IMR-90 (cell line): ENCODE data around the gene KIAA0513. TPM values are rescaled to one million over a fixed set of nuclear protein-coding genes. Genes with fewer than 3 reads are reported as not detected.
A peak's percentile ranks its signal among the peaks of the same experiment; 100 is the strongest.

Experiments used
- ATAC-seq: fragments of 200-7000 bp; cut with Tn5 transposase; 2 replicates; pipeline ENCODE4 v1.9.1; 2020; ENCODE audit warnings: low read depth, mild to moderate bottlenecking, moderate library complexity
- BruUV-seq: library from RNA; stranded (reverse); fragments of 400-500 nt; replicated peaks from 2 replicates; lab custom pipeline; 2021; lab: Mats Ljungman, UMichigan
- CTCF ChIA-PET: fragments of 300-600 bp; formaldehyde crosslinking; extraction: SDS; loops from one replicate; lab custom pipeline; 2021; ENCODE audit warnings: antibody characterized with exemption; lab: Yijun Ruan, JAX
- POLR2A ChIA-PET: fragments of 300-600 bp; sonication (Branson Sonifier 250); formaldehyde crosslinking; loops from one replicate; lab custom pipeline; 2022; ENCODE audit warnings: antibody characterized with exemption; ENCODE audit not compliant: unreplicated experiment; lab: Charles Lee
- DNase-seq: peaks from one replicate; pipeline ENCODE4 v3.0.0; 2013
- H2AFZ ChIP-seq: replicated peaks from 2 replicates; pipeline ENCODE3; 2013; ENCODE audit warnings: low read length, mild to moderate bottlenecking; ENCODE audit not compliant: poor library complexity
- H2AK5ac ChIP-seq: 2 replicates; pipeline ENCODE4 v1.6.1; 2013; ENCODE audit warnings: low read depth, low read length, inconsistent platforms
- H2AK9ac ChIP-seq: replicated peaks from 2 replicates; pipeline ENCODE3; 2013; ENCODE audit warnings: mild to moderate bottlenecking, low read depth, low read length, moderate library complexity; ENCODE audit not compliant: poor library complexity
- H2BK120ac ChIP-seq: 2 replicates; pipeline ENCODE4 v1.6.1; 2013; ENCODE audit warnings: low read depth, low read length, inconsistent platforms
- H2BK15ac ChIP-seq: 3 replicates; pipeline ENCODE4 v1.6.1; 2013; ENCODE audit warnings: low read depth, low read length, inconsistent platforms
- H2BK20ac ChIP-seq: 2 replicates; pipeline ENCODE4 v1.6.1; 2013; ENCODE audit warnings: low read depth, mild to moderate bottlenecking, inconsistent platforms, low read length, moderate library complexity
- H2BK5ac ChIP-seq: 2 replicates; pipeline ENCODE4 v1.6.1; 2013; ENCODE audit warnings: mild to moderate bottlenecking, low read depth, low read length, inconsistent platforms; ENCODE audit not compliant: poor library complexity, severe bottlenecking
- H3K14ac ChIP-seq: replicated peaks from 2 replicates; pipeline ENCODE4 v1.6.1; 2013; ENCODE audit warnings: low read depth, low read length, inconsistent platforms
- H3K18ac ChIP-seq: 2 replicates; pipeline ENCODE4 v1.6.1; 2013; ENCODE audit warnings: low read depth, low read length, control low read depth
- H3K23ac ChIP-seq: 2 replicates; pipeline ENCODE4 v1.6.1; 2013; ENCODE audit warnings: low read depth, low read length, inconsistent platforms
- H3K27ac ChIP-seq: 2 replicates; pipeline ENCODE4 v1.5.1; 2013; ENCODE audit warnings: mild to moderate bottlenecking, control low read depth, low read length; ENCODE audit not compliant: insufficient read depth
- H3K27me3 ChIP-seq: 2 replicates; pipeline ENCODE4 v1.6.1; 2013; ENCODE audit warnings: low read length; ENCODE audit not compliant: control insufficient read depth, insufficient read depth
- H3K36me3 ChIP-seq: 2 replicates; pipeline ENCODE4 v1.6.1; 2013; ENCODE audit warnings: low read length, mixed read lengths; ENCODE audit not compliant: control insufficient read depth, insufficient read depth
- H3K4ac ChIP-seq: 2 replicates; pipeline ENCODE4 v1.6.1; 2013; ENCODE audit warnings: low read depth, low read length, inconsistent platforms
- H3K4me1 ChIP-seq: 2 replicates; pipeline ENCODE4 v1.6.1; 2013; ENCODE audit warnings: low read length, mixed read lengths; ENCODE audit not compliant: control insufficient read depth, insufficient read depth
- H3K4me2 ChIP-seq: 2 replicates; pipeline ENCODE4 v1.6.1; 2013; ENCODE audit warnings: low read depth, mild to moderate bottlenecking, control low read depth, low read length, moderate library complexity
- H3K4me3 ChIP-seq: 2 replicates; pipeline ENCODE4 v1.5.1; 2013; ENCODE audit warnings: low read depth, mild to moderate bottlenecking, control low read depth, low read length, moderate library complexity; ENCODE audit not compliant: insufficient read depth
- H3K56ac ChIP-seq: 2 replicates; pipeline ENCODE4 v1.6.1; 2013; ENCODE audit warnings: low read length, inconsistent platforms; ENCODE audit not compliant: insufficient read depth; ENCODE audit errors: extremely low read depth
- H3K79me1 ChIP-seq, 2 experiments: 2 replicates each; pipeline ENCODE4 v1.6.1; 2013; ENCODE audit warnings: low read length in 2 of 2, inconsistent platforms in 1 of 2, low read depth in 1 of 2
- H3K9ac ChIP-seq: 2 replicates; pipeline ENCODE4 v1.6.1; 2013; ENCODE audit warnings: low read depth, low read length, control low read depth
- H3K9me1 ChIP-seq: 2 replicates; pipeline ENCODE4 v1.6.1; 2013; ENCODE audit warnings: low read length, inconsistent platforms; ENCODE audit not compliant: insufficient read depth
- H3K9me3 ChIP-seq: 2 replicates; pipeline ENCODE4 v1.6.1; 2013; ENCODE audit warnings: low read length; ENCODE audit not compliant: control insufficient read depth, insufficient read depth
- H4K20me1 ChIP-seq: 2 replicates; pipeline ENCODE4 v1.6.1; 2013; ENCODE audit warnings: low read length, inconsistent platforms; ENCODE audit not compliant: insufficient read depth
- H4K5ac ChIP-seq: 2 replicates; pipeline ENCODE4 v1.6.1; 2013; ENCODE audit warnings: mild to moderate bottlenecking, low read depth, low read length, control low read depth
- H4K8ac ChIP-seq, 2 experiments: 2 replicates each; pipeline ENCODE4 v1.6.1; 2013; ENCODE audit warnings: low read depth in 2 of 2, low read length in 2 of 2, control low read depth in 1 of 2, inconsistent platforms in 1 of 2
- H4K91ac ChIP-seq: 2 replicates; pipeline ENCODE4 v1.6.1; 2013; ENCODE audit warnings: low read depth, low read length, inconsistent platforms; ENCODE audit not compliant: insufficient read depth
- ELK1 ChIP-seq: fragments of 150-350 bp; IDR thresholded peaks from 2 replicates; pipeline ENCODE4 v1.6.1; 2016; ENCODE audit warnings: low read depth, mild to moderate bottlenecking, low read length, moderate library complexity, borderline replicate concordance
- MAFK ChIP-seq: IDR thresholded peaks from 2 replicates; pipeline ENCODE4 v1.6.1; 2012; ENCODE audit warnings: low read depth, low read length, improper control_type of control experiment
- RCOR1 ChIP-seq: IDR thresholded peaks from 2 replicates; pipeline ENCODE4 v1.6.1; 2012; ENCODE audit warnings: mild to moderate bottlenecking, low read length, improper control_type of control experiment; ENCODE audit not compliant: insufficient replicate concordance
- WGBS, 2 experiments: methylation state at CpG; one replicate each; pipeline versions ENCODE4 v1.1.5 to v1.1.7; 2013; ENCODE audit warnings: missing lambda C conversion rate in 2 of 2; ENCODE audit not compliant: insufficient read length in 1 of 2; ENCODE audit errors: extremely low coverage in 2 of 2; 5-methylcytosine and 5-hydroxymethylcytosine counted together
- dilution Hi-C: fragments of 300-500 bp; cut with HindIII; formaldehyde crosslinking; loops from one replicate; pipeline ENCODE4 v1.14.3; 2018; ENCODE audit warnings: low sequenced_read_pairs; ENCODE audit not compliant: unreplicated experiment
- in situ Hi-C: fragments of 300-500 bp; cut with MboI; formaldehyde crosslinking; loops from 3 replicates; pipeline ENCODE4 v1.14.3; 2019; ENCODE audit warnings: low sequenced_read_pairs, inconsistent platforms, mixed read lengths
- intact Hi-C: fragments of 100-400 bp; cut with micrococcal nuclease; formaldehyde crosslinking; loops from 2 replicates; pipeline ENCODE4 v1.10.0; 2022
- polyA plus RNA-seq, 3 experiments: library from polyadenylated mRNA; depleted of rRNA; stranded (reverse); fragments of >200 nt; gene quantifications; 2 replicates each; pipeline ENCODE4 v1.2.3, GENCODE V29; 2012; ENCODE audit warnings: low replicate concordance in 1 of 3
- total RNA-seq: library from RNA; depleted of rRNA; stranded (reverse); fragments of >200 nt; gene quantifications from 2 replicates; pipeline ENCODE4 v1.2.3, GENCODE V29; 2012

KIAA0513 gene
- total and polyA plus RNA-seq, 2 of the 4 experiments (the other 2 are of a cell fraction) = 9.5 TPM

- H3K9ac ChIP-seq = peak overlapping the region; percentile 14; the same call in 1 of the 2 replicates
- H2AFZ ChIP-seq = no peak overlapping the region
- H2BK20ac ChIP-seq = peak overlapping the region; percentile 15; the same call in 1 of the 2 replicates
- no TSS peak for BruUV-seq
- H2BK5ac ChIP-seq = no peak overlapping the region
- no peak overlapping the region for H3K18ac ChIP-seq
- peaks cover 5% of the 10 kb centered on the region; the same call in 1 of the 2 replicates for H3K9me1 ChIP-seq
- H4K91ac ChIP-seq = no peak overlapping the region
- H3K14ac ChIP-seq = no peak overlapping the region
- dilution Hi-C loops = no loop called here
- H3K56ac ChIP-seq = no peak overlapping the region
- intact Hi-C loops = no loop called here
- H3K27ac ChIP-seq = no peak overlapping the region
- no peak overlapping the region for H2BK15ac ChIP-seq
- no peaks in the 10 kb centered on the region for H3K27me3 ChIP-seq
- no peak overlapping the region for H2BK120ac ChIP-seq
- in situ Hi-C loops = no loop called here
- no peak overlapping the region for H3K23ac ChIP-seq
- ATAC-seq (peak; percentile 4; the same call in 1 of the 2 replicates), DNase-seq (peak; percentile 47)
- H3K79me1 ChIP-seq = peaks cover 12 to 57% of the 10 kb centered on the region in 2 experiments
- H4K20me1 ChIP-seq = peaks cover 15% of the 10 kb centered on the region; the same call in 1 of the 2 replicates
- no peak overlapping the region for H4K5ac ChIP-seq
- CTCF ChIA-PET = no interaction called here
- peak overlapping the region; percentile 79 for H3K4me3 ChIP-seq
- H2AK9ac ChIP-seq = no peak overlapping the region
- WGBS, 2 experiments = no CpG with 5 or more reads among the region's 17 CpGs
- H3K4me1 ChIP-seq = peaks cover 20% of the 10 kb centered on the region
- H3K36me3 ChIP-seq = peaks cover 8% of the 10 kb centered on the region; the same call in 1 of the 2 replicates
- no peak overlapping the region; a peak in 1 of 4 replicates for H4K8ac ChIP-seq
- peak overlapping the region; percentile 72; the same call in 1 of the 2 replicates for H2AK5ac ChIP-seq
- H3K4me2 ChIP-seq = peak overlapping the region; percentile 71
- TF ChIP-seq MAFK = 0 out of 2 replicates have a peak, but pooled peaks have one; percentile 12
- TF ChIP-seq RCOR1 = no peak
- no peak for TF ChIP-seq ELK1
- H3K4ac ChIP-seq = peak overlapping the region; percentile 37; the same call in 1 of the 2 replicates
- POLR2A ChIA-PET = no interaction called here
- no peaks in the 10 kb centered on the region for H3K9me3 ChIP-seq
Measured at GRCh38 chr16:85028685-85029407, 1.3 kb downstream of the KIAA0513 start.
